Measurements from ENCODE around the gene RAB3D. TPM values are rescaled to one million over a fixed set of nuclear protein-coding genes. Genes with fewer than 3 reads are reported as not detected.

RAB3D gene
- total and polyA plus RNA-seq, 2 experiments from 2014 or later, result 3.8 to 21.2 TPM

DNA sequence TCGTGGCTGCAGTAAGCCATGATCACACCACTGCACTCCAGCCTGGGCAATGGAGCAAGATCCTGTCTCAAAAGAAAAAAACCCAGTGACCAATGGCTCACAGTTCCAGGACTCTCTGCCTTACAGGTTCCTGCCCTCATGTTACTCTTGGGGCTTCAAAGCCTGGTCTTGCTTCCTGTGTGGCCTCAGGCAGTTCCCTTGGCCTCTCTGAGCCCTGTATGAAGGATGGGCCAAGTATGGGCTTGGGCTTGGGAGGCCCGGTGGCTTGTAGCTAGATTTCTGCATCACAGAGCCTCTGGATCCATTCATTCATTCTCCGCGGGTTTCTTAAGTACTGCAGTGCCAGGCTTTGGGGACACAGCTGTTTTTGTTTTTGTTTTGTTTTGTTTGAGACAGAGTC, 44.3 kb downstream of the RAB3D start (continued):
- TF ChIP-seq EZH2 (IDR thresholded peaks at IDR 0.05; ENCODE audit: low read depth, unreplicated experiment) (no peak), NANOG (IDR thresholded peaks at IDR 0.05; ENCODE audit: borderline replicate concordance) (no peak)

DNA sequence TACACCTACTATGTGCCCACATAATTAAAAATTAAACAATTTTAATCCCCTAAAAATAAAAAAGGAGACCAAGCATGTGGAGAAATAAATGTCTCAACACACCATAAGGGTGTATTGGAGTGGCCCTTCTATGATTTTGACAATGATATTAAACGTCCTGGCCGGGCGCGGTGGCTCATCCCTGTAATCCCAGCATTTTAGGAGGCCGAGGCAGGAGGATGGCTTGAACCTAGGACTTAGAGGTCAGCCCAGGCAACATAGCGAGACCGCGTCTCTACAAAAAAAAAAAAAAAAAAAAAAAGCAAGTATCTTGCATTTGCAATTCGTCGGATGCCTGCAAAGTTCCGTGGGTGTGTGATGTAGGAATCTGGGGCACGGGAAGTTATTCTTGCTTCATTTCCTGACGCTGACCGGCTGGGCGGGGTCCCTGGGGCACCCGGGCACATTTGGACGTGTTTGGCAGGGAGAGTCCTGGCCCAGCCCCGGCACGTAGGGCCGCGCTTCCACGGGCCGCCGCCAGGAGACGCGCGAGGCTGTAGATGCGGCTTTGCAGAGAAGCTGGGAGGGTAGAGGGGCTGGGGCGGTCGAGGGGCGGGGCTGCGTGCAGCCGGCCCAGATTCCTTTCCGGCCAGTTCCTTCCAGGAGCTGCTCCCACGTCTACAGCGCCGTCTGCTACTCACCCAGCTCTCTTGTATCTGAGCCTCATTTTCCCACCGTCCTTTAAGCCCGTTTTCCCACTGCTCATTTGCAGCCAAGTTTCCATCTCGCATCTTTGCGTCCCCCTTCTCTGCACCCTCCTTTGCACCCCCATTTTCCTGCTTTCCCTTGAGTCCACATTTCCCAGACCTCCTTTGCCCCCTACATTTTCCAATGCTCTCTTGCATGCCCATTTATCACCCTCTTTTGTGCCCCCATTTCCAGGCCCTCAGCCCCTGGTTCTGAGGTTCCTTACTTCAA, 45.7 kb downstream of the RAB3D start:
- DNase-seq (ENCODE audit: low spot score), result peak; percentile 94
- Histone ChIP-seq H3K79me2 (replicated peaks; ENCODE audit: insufficient read depth) (no peaks in the 10 kb centered on the region), H3K4me2 (peak overlapping the region; percentile 81), H3K4me3 (peak overlapping the region; percentile 46), H4K20me1 (replicated peaks; ENCODE audit: insufficient read depth) (no peaks in the 10 kb centered on the region), H3K9me2 (ENCODE audit: insufficient read depth) (no peaks in the 10 kb centered on the region), H3K36me3 (ENCODE audit: insufficient read depth) (no peaks in the 10 kb centered on the region), H3K27ac (ENCODE audit: low read depth) (peak overlapping the region; percentile 77; the same call in 1 of the 2 replicates), H3K4me1 (ENCODE audit: insufficient read depth) (peaks cover 6% of the 10 kb centered on the region), H3F3A (replicated peaks; ENCODE audit: low read depth) (no peaks in the 10 kb centered on the region), H3K27me3 (ENCODE audit: insufficient read depth) (no peaks in the 10 kb centered on the region), H2AFZ (peak overlapping the region; percentile 97)
- H3K27me3 Mint-ChIP-seq (ENCODE audit: insufficient read depth, low read depth, poor library complexity), result peaks cover 6% of the 10 kb centered on the region
- peak; percentile 97 for ATAC-seq
- H3K27ac Mint-ChIP-seq, result peak overlapping the region; percentile 92
- TF ChIP-seq CREB1 (CRISPR knock-in tag; IDR thresholded peaks at IDR 0.05; ENCODE audit: low read depth) (peak; percentile 57), POLR2AphosphoS5 (IDR thresholded peaks at IDR 0.05; ENCODE audit: low read depth) (peak; percentile 49)
- TF ChIP-seq, protein P1, sequence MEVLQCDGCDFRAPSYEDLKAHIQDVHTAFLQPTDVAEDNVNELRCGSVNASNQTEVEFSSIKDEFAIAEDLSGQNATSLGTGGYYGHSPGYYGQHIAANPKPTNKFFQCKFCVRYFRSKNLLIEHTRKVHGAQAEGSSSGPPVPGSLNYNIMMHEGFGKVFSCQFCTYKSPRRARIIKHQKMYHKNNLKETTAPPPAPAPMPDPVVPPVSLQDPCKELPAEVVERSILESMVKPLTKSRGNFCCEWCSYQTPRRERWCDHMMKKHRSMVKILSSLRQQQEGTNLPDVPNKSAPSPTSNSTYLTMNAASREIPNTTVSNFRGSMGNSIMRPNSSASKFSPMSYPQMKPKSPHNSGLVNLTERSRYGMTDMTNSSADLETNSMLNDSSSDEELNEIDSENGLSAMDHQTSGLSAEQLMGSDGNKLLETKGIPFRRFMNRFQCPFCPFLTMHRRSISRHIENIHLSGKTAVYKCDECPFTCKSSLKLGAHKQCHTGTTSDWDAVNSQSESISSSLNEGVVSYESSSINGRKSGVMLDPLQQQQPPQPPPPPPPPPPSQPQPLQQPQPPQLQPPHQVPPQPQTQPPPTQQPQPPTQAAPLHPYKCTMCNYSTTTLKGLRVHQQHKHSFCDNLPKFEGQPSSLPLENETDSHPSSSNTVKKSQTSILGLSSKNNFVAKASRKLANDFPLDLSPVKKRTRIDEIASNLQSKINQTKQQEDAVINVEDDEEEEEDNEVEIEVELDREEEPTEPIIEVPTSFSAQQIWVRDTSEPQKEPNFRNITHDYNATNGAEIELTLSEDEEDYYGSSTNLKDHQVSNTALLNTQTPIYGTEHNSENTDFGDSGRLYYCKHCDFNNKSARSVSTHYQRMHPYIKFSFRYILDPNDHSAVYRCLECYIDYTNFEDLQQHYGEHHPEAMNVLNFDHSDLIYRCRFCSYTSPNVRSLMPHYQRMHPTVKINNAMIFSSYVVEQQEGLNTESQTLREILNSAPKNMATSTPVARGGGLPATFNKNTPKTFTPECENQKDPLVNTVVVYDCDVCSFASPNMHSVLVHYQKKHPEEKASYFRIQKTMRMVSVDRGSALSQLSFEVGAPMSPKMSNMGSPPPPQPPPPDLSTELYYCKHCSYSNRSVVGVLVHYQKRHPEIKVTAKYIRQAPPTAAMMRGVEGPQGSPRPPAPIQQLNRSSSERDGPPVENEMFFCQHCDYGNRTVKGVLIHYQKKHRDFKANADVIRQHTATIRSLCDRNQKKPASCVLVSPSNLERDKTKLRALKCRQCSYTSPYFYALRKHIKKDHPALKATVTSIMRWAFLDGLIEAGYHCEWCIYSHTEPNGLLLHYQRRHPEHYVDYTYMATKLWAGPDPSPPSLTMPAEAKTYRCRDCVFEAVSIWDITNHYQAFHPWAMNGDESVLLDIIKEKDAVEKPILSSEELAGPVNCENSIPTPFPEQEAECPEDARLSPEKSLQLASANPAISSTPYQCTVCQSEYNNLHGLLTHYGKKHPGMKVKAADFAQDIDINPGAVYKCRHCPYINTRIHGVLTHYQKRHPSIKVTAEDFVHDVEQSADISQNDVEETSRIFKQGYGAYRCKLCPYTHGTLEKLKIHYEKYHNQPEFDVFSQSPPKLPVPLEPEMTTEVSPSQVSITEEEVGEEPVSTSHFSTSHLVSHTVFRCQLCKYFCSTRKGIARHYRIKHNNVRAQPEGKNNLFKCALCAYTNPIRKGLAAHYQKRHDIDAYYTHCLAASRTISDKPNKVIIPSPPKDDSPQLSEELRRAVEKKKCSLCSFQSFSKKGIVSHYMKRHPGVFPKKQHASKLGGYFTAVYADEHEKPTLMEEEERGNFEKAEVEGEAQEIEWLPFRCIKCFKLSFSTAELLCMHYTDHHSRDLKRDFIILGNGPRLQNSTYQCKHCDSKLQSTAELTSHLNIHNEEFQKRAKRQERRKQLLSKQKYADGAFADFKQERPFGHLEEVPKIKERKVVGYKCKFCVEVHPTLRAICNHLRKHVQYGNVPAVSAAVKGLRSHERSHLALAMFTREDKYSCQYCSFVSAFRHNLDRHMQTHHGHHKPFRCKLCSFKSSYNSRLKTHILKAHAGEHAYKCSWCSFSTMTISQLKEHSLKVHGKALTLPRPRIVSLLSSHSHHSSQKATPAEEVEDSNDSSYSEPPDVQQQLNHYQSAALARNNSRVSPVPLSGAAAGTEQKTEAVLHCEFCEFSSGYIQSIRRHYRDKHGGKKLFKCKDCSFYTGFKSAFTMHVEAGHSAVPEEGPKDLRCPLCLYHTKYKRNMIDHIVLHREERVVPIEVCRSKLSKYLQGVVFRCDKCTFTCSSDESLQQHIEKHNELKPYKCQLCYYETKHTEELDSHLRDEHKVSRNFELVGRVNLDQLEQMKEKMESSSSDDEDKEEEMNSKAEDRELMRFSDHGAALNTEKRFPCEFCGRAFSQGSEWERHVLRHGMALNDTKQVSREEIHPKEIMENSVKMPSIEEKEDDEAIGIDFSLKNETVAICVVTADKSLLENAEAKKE (CRISPR knock-in tag; IDR thresholded peaks at IDR 0.05), result no peak
- TF ChIP-seq, protein P2, sequence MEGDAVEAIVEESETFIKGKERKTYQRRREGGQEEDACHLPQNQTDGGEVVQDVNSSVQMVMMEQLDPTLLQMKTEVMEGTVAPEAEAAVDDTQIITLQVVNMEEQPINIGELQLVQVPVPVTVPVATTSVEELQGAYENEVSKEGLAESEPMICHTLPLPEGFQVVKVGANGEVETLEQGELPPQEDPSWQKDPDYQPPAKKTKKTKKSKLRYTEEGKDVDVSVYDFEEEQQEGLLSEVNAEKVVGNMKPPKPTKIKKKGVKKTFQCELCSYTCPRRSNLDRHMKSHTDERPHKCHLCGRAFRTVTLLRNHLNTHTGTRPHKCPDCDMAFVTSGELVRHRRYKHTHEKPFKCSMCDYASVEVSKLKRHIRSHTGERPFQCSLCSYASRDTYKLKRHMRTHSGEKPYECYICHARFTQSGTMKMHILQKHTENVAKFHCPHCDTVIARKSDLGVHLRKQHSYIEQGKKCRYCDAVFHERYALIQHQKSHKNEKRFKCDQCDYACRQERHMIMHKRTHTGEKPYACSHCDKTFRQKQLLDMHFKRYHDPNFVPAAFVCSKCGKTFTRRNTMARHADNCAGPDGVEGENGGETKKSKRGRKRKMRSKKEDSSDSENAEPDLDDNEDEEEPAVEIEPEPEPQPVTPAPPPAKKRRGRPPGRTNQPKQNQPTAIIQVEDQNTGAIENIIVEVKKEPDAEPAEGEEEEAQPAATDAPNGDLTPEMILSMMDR (conservative IDR thresholded peaks at IDR 0.05; ENCODE audit: low read depth in 2 of 2), result peak; percentile 83 to 97
- peak overlapping the region; percentile 63 for H3K4me3 Mint-ChIP-seq
- H3K9me3 Mint-ChIP-seq, result no peaks in the 10 kb centered on the region; the same call in 2 of the 3 replicates
- no peaks in the 10 kb centered on the region for H3K36me3 Mint-ChIP-seq (ENCODE audit: low read depth)
- peaks cover 6% of the 10 kb centered on the region; the same call in 2 of the 3 replicates for H3K4me1 Mint-ChIP-seq
